ENCODE measurements around the gene WIPI1.
"Not testable (repeated sequence)": the region's sequence is repeated elsewhere in the genome, so short reads cannot be mapped to it uniquely, and the experiment has no call there.

Gene WIPI1

DNA sequence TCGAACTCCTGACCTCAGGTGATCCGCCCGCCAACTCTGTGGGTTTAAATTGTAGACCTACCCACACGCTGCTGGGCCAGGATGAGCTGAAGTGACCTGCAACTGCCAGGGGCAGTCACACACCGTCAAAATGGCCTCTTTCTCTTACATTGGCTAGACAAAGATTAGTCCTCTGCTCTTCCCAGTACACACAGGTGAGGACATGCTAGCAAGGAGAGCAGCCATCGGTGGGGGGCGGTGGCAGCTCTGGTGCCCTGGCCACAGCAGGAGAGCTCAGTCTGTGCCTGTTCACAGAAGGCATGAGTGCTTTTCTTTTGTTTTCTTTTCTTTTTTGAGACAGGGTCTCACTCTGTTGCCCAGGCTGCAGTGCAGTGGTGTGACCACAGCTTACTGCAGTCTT lies 29.7 kb downstream of the WIPI1 start:
- no peak for DNase-seq
- TF ChIP-seq GATA1 (IDR thresholded peaks at IDR 0.05; ENCODE audit: low read depth, low read length) = no peak
- no peak for TF ChIP-seq POLR2A (IDR thresholded peaks at IDR 0.05; ENCODE audit: low read length)

DNA sequence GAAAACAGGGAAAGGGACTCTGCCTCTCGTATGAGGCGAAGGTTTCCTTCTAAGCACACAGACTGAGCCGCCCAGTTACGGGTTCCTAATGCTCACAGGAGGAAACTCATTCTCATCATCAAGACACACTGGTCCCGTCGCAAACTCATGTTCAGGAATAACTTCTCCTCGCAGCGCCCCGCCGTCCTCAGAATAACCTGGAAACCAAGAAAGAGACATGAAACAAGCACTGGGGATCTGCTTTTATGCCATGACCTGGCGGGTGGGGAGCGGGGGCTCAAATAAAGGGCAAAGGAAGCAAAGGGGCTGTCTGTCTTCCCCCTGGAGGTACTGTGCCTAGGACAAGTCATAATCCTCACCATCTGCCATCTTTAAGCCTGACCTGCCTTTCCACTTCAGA lies 31.3 kb downstream of the WIPI1 start:
- TF ChIP-seq POLR2A (IDR thresholded peaks at IDR 0.05; ENCODE audit: low read length) (no peak), GATA1 (IDR thresholded peaks at IDR 0.05; ENCODE audit: low read depth, low read length) (no peak)
- DNase-seq = no peak

DNA sequence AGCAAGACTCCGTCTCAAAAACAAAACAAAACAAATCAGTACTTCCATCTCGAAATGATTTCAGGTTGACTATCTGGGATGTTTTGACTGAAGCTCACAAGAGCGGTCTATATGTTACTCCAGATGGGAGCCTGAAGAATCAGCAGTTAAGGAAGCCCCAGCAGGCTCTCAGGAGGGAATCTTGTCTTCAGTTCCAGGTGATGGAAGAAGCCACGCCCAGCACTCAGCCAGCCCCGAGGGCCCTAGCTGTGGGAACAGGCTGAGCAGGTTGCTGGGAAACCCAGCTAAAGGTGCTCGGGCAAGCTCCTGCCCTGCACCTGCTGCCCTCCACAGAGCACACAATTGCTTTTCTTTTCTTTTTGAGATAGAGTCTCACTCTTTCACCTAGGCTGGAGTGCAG lies 32.4 kb downstream of the WIPI1 start:
- no peak for DNase-seq
- no peak for TF ChIP-seq POLR2A (IDR thresholded peaks at IDR 0.05; ENCODE audit: low read length)
- TF ChIP-seq GATA1 (IDR thresholded peaks at IDR 0.05; ENCODE audit: low read depth, low read length) = no peak

DNA sequence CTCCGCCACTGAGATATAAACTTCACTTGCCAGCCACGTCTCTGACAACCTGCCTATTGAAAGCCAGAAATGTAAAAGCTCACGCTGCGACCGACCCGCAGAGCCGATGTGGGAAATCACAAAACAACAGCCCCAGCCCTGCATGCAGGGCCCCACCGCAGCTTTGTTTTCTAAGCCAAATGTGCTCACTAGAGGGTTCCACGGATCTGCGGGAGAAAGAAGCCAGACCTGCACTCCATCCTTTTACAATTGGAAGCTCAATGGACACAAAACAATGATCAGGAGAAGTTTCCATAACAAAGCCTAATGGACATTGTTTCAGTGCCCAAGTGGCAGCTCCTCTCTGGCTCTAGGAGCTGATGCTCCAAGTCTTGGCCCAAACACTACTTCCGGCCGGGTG lies 33.1 kb downstream of the WIPI1 start:
- DNase-seq = no peak
- TF ChIP-seq POLR2A (IDR thresholded peaks at IDR 0.05; ENCODE audit: low read length) = no peak
- no peak for TF ChIP-seq GATA1 (IDR thresholded peaks at IDR 0.05; ENCODE audit: low read depth, low read length)

DNA sequence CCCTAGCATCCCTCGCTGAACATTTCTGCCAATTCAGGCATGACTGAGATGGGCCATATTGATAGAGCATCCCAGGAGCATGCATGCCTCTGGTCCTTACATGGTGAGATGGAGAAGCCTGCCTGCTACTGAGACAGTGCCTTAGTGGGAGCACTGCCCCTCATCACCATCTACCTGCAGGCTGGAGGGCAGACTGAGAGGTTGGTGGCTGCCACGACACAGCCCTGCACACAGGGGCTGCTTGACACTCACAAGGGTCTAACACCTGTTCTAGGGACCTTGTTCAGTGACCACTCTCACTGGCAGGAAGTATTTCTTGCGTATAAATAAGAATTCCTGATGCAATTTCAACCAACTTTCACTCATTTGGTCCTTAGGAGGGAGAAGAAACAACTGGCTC lies 34.0 kb downstream of the WIPI1 start:
- DNase-seq = no peak
- TF ChIP-seq GATA1 (IDR thresholded peaks at IDR 0.05; ENCODE audit: low read depth, low read length) (no peak), POLR2A (IDR thresholded peaks at IDR 0.05; ENCODE audit: low read length) (no peak)

DNA sequence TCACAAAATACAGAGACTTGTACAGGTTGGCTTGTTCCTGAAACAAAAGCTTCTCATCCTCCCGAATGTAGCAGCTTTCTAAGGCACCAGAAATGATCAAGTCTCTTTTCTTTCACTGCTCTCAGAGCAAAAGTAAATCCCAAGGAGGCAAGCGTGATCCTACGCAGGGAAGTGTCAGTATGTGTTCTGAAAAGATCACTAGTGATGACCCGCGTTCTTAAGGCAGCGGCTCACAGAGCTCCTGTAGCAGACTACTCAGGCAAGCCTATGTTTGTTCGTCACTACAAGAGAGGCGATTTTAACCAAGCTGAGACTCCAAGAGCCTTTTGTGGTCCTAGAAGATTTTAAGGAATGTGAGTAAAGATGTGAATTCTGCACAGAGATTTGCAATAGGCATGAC lies 34.5 kb downstream of the WIPI1 start:
- no peak for DNase-seq
- TF ChIP-seq POLR2A (IDR thresholded peaks at IDR 0.05; ENCODE audit: low read length) (no peak), GATA1 (IDR thresholded peaks at IDR 0.05; ENCODE audit: low read depth, low read length) (no peak)

DNA sequence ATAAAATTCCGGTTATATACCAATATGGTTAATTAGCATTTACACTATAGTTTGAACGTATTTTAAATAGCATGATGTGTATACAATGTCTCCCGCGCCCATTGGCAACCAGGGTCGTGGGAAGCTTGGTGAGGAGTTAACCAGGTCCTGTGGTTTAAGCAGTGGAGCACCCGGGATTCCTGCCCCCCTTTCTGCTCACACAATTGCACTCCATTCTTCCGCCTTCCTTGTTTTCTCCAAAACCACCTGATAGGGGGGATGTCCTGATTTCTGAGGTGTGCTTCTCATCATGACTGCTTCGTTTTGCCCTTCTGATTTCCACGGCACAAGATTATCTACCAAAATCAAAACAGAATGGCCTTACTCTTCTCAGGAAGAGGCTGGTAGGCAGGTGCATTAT lies 35.8 kb downstream of the WIPI1 start:
- no peak for TF ChIP-seq GATA1 (IDR thresholded peaks at IDR 0.05; ENCODE audit: low read depth, low read length)
- no peak for TF ChIP-seq POLR2A (IDR thresholded peaks at IDR 0.05; ENCODE audit: low read length)
- DNase-seq = no peak

DNA sequence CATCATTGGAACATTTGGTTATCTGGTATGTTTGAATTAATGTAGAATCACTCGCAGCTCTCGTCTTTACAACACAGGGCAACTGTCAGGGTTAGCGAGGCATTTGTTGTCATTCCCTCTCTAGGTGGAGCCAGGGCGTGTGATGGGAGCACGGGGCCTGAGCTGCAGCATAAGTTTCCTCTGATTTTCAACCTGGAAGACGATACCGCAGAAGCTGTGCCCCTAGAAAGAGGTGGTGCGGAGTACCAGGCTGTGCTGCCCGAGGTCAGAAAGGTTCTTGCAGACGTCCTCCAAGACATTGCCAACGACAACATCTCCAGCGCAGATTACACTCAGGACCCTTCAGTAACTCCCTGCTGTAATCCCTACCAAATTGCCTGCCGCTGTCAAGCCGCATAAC lies 37.2 kb downstream of the WIPI1 start:
- DNase-seq = no peak
- TF ChIP-seq POLR2A (IDR thresholded peaks at IDR 0.05; ENCODE audit: low read length) (no peak), GATA1 (IDR thresholded peaks at IDR 0.05; ENCODE audit: low read depth, low read length) (no peak)

DNA sequence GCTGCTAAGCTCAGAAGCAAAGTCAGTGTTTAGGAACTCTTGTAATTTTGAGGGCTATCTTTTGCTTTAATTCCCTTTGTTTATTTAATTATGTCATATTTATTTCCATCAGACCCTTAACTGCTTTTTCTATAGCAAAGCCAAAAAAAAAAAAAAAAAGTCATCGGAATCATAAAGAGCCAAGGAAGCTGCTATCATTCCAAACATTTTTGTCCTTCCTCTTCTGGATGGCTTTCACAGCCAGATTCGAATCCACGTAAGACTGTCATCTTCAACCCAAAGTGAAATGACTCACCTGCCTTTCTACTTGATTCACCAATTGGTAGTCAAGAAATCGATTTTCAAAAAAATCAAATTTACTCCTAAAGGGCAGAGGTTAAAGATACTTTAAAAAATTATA lies 38.4 kb downstream of the WIPI1 start:
- TF ChIP-seq POLR2A (IDR thresholded peaks at IDR 0.05; ENCODE audit: low read length) = no peak
- no peak for TF ChIP-seq GATA1 (IDR thresholded peaks at IDR 0.05; ENCODE audit: low read depth, low read length)
- DNase-seq = no peak

DNA sequence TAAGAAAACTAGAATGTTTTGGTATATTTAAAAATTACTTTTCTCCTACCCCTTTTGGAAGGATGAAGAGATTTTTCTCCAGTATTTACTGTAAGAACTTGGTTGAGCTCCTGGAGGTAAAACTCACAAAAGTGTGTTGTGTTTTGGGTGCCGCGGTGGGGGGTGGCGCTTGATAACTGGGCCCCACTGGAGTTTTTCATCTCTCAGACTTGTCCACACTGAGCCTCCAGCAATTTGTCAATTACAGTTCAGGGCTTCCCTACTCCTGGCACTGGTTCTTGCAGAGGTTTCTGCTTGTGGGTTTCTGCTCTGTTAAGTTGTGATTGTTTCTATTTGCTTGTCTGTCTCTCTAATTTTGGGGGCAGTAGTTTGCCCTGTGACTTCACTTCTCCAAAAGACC lies 40.0 kb downstream of the WIPI1 start:
- DNase-seq = no peak
- TF ChIP-seq POLR2A (IDR thresholded peaks at IDR 0.05; ENCODE audit: low read length) (no peak), GATA1 (IDR thresholded peaks at IDR 0.05; ENCODE audit: low read depth, low read length) (no peak)

DNA sequence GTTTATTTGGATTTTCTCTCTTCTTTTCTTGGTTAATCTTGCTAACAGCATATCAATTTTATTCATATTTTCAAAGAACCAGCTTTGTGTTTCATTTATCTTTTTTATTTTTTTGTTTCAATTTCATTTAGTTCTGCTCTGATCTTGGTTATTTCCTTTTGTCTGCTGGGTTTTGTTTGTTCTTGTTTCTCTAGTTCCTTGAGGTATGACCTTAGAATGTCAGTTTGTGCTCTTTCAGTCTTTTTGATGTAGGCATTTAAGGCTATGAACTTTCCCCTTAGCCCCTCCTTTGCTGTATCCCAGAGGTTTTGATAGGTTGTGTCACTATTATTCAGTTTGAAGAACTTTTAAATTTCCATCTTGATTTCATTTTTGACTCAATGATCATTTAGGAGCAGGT lies 42.4 kb downstream of the WIPI1 start:
- not testable (repeated sequence) for DNase-seq

DNA sequence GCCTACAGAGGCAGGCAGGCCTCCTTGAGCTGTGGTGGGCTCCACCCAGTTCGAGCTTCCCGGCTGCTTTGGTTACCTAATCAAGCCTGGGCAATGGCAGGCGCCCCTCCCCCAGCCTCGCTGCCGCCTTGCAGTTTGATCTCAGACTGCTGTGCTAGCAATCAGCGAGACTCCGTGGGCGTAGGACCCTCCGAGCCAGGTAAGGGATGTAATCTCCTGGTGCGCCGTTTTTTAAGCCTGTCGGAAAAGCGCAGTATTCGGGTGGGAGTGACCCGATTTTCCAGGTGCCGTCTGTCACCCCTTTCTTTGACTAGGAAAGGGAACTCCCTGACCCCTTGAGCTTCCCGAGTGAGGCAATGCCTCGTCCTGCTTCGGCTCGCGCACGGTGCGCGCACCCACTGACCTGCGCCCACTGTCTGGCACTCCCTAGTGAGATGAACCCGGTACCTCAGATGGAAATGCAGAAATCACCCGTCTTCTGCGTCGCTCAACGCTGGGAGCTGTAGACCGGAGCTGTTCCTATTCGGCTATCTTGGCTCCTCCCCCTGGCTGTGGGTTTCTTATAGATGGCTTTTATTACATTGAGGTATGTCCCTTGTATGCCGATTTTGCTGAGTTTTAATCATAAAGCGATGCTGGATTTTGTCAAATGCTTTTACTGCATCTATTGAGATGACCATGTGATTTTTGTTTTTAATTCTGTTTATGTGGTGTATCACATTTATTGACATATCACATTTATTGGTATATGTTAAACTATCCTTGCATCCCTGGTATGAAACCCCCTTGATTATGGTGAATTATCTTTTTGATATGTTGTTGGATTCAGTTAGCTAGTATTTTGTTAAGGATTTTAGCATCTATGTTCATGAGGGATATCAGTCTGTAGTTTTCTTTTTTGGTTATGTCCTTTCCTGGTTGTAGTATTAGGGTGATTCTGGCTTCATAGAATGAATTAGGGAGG lies 43.4 kb downstream of the WIPI1 start:
- peak; percentile 48 to 56 for DNase-seq

DNA sequence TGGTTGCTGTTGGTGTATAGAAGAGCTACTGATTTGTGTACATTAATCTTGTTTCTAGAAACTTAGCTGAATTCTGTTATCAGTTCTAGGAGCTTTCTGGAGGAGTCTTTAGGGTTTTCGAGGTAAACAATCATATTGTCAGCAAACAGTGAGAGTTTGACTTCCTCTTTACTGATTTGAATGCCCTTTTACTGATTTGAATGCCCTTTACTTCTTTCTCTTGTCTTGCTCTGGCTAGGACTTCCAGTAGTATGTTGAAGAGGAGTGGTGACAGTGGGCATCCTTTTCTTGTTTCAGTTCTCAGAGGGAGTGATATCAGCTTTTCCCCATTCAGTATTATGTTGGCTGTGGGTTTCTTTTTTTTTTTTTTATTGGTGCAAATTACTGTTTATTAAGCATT lies 49.6 kb downstream of the WIPI1 start:
- DNase-seq = not testable (repeated sequence)

DNA sequence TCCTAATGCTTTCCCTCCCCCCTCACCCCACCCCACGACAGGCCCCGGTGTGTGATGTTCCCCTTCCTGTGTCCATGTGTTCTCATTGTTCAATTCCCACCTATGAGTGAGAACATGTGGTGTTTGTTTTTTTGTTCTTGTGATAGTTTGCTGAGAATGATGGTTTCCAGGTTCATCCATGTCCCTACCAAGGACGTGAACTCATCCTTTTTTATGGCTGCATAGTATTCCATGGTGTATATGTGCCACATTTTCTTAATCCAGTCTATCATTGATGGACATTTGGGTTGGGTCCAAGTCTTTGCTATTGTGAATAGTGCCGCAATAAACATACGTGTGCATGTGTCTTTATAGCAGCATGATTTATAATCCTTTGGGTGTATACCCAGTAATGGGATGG lies 53.5 kb downstream of the WIPI1 start:
- not testable (repeated sequence) for DNase-seq

DNA sequence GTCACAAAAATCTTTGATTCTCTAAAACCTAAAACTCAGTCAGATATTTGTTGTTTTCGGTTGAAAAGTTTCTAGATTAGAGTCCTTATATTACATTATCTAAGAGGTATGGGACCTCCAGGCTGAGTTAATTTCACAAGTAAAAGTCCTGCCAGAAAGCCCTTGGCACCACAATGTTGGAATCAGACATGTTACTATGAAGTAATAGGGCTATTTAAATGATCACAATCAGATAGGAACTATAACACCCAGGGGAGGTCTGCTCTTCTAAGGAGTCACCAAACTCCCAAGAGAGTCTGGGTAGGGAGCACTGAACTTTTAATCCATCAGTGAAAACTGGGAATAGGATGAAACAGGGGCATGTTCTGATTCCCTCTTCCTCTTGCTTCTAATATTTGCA lies 54.2 kb downstream of the WIPI1 start:
- TF ChIP-seq GATA1 (IDR thresholded peaks at IDR 0.05; ENCODE audit: low read depth, low read length) (no peak), POLR2A (IDR thresholded peaks at IDR 0.05; ENCODE audit: low read length) (no peak)
- no peak for DNase-seq

DNA sequence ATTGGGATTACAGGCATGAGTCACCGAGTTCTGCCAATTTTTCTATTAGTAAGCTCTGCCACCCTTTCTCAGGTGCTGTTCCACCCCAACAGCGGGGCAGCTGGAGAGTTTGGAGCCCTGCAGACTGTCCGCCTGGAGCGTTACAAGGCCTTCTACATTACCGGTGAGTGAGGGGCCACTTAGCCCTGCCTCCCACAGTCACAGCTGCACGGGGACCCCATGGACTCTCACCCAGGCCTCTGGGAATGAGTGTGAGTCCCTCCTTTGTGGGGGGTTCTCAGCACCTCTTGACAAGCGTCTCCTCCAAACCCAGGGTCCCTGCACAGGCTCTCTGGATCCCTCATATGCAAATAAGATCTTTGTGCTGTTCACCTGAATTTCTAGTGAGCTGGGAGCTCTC lies 56.0 kb downstream of the WIPI1 start:
- DNase-seq = no peak
- TF ChIP-seq GATA1 (IDR thresholded peaks at IDR 0.05; ENCODE audit: low read depth, low read length) (no peak), POLR2A (IDR thresholded peaks at IDR 0.05; ENCODE audit: low read length) (no peak)
